KG1 (cell line): ENCODE measurements around the gene PGBD4.

Source experiments
- DNase-seq: peaks from one replicate; lab custom pipeline; 2025; lab: John Stamatoyannopoulos, UW

PGBD4 gene

GRCh38 chr15:34101366-34102174 lies at the start of gene PGBD4, which contains the start of gene EMC7:
Gene PGBD4 (plus strand): TSS chr15:34102083. CDS start chr15:34102532, 449 bp downstream.
Gene EMC7 (minus strand): TSS chr15:34101862. CDS start chr15:34101839, 23 bp downstream.
- peak; percentile 83 for DNase-seq

- no peak for DNase-seq
These were observed 47.7 kb upstream of the PGBD4 start for GRCh38 chr15:34054081-34054707.

- DNase-seq: no peak
These were observed 45.9 kb upstream of the PGBD4 start for GRCh38 chr15:34055868-34056595.

GRCh38 chr15:34056911-34057310 lies 45.0 kb upstream of the PGBD4 start:
- no peak for DNase-seq

- DNase-seq: no peak
These were observed 42.4 kb upstream of the PGBD4 start for GRCh38 chr15:34059476-34059875.

- no peak for DNase-seq
These were observed 41.9 kb upstream of the PGBD4 start for GRCh38 chr15:34059946-34060345.

GRCh38 chr15:34064438-34064837 lies 37.4 kb upstream of the PGBD4 start:
- DNase-seq: no peak

GRCh38 chr15:34065261-34065660 lies 36.6 kb upstream of the PGBD4 start:
- no peak for DNase-seq

- DNase-seq: no peak
These were observed 35.9 kb upstream of the PGBD4 start for GRCh38 chr15:34065941-34066340.

GRCh38 chr15:34070003-34070402 lies 31.9 kb upstream of the PGBD4 start:
- DNase-seq: no peak

- DNase-seq: no peak
These were observed 25.1 kb upstream of the PGBD4 start for GRCh38 chr15:34076785-34077184.

- no peak for DNase-seq
These were observed 23.0 kb upstream of the PGBD4 start for GRCh38 chr15:34078900-34079299.

- DNase-seq: no peak
These were observed 22.0 kb upstream of the PGBD4 start for GRCh38 chr15:34079904-34080303.

GRCh38 chr15:34084086-34084485 lies 17.8 kb upstream of the PGBD4 start:
- no peak for DNase-seq

- no peak for DNase-seq
These were observed 16.1 kb upstream of the PGBD4 start for GRCh38 chr15:34085746-34086145.

GRCh38 chr15:34099914-34100313 lies 2.0 kb upstream of the PGBD4 start:
- DNase-seq: no peak

GRCh38 chr15:34102175-34102925 lies 467 bp downstream of the PGBD4 start:
- no peak for DNase-seq

GRCh38 chr15:34106423-34106822 lies 4.5 kb downstream of the PGBD4 start:
- DNase-seq: no peak

GRCh38 chr15:34107315-34107714 lies 5.4 kb downstream of the PGBD4 start:
- no peak for DNase-seq

GRCh38 chr15:34109797-34110663 lies 8.1 kb downstream of the PGBD4 start:
- no peak for DNase-seq

GRCh38 chr15:34111488-34111887 lies 9.6 kb downstream of the PGBD4 start:
- DNase-seq: no peak
